GM21619 (cell line): ENCODE results near the gene POLL.
"Not testable (repeated sequence)": the region's sequence is repeated elsewhere in the genome, so short reads cannot be mapped to it uniquely, and the experiment has no call there.

Source experiments
- ATAC-seq: cut with Tn5 transposase; IDR thresholded peaks from one replicate; pipeline ENCODE4 v1.9.1; 2021; ENCODE audit not compliant: unreplicated experiment

Gene POLL

DNA sequence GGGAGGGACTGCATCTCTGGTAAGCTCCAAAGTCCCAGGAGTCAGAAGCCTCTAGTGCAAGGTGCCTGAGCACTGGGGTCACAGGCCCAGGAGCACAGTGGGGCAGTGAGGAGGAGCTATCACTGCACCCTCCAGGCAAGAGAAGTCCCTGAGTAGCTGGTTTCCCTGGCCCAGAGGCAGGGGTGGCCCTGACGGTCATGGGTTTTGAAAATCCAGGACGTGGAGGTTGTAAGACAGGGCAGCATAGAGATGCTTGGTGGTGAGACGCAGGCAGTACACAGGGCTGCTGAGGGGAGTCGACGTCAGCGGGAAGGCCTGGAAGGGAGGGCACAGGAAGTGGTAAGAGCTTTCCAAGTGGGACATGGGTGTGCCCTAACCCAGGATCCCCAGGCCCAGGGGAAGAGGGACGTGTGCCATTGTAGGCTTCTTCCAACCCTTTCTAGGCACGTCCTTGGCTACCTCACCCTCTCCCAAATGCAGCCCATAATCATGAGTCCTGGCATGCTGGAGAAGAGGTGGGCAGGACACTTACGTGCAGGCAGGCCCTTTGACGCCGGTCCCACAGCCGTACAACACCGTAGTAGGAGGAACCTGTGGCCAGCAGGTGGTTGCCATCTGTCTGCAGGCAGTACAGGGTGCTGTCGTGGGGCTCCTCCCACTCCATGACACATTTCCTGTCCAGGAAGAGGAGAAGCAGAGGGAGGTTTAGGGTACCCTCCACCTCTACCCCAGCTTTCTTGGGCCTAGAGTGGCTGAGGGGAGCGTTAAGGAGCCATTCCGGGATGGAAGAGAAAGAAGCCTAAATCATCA lies 23.2 kb upstream of the POLL start:
- ATAC-seq: no peak

DNA sequence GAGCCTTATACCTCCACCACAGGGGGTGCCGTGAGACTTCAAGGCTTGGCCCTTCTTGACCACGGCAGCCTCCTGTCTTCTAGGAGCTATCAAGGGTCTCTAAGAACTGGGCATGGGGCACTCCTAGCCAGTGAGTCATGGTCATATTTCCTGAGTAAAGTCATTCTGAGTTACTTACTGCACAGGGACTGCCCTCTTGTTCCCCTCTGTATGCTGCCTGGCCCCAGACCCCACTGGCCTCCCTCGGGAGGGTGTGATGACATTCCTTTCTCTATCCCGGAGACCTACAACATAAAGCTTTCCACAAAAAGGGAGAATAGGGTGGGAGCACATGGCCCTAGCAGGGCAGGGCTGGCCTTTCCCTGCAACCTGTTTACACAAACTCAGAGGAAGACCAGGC lies 21.4 kb upstream of the POLL start:
- ATAC-seq: no peak

DNA sequence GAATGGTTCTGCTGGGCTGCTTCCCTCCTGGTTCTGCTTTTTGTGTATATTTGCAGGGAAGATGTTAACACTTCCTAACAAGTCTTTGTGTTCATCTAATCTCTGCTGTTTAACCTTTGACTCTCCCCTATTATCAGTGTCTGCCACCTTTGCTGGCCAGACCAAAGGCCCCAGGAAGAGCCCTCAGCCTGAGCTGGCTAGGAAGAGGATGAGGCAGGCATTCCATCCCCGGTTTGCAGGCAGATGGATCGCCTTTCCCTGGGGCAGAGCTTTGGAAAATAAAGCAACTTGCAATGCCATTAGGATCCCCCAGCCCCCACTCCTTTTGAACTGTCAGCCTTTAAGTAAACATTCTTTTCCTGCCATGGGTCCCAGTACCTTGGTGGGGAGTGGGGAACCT lies 19.1 kb upstream of the POLL start:
- ATAC-seq: no peak

DNA sequence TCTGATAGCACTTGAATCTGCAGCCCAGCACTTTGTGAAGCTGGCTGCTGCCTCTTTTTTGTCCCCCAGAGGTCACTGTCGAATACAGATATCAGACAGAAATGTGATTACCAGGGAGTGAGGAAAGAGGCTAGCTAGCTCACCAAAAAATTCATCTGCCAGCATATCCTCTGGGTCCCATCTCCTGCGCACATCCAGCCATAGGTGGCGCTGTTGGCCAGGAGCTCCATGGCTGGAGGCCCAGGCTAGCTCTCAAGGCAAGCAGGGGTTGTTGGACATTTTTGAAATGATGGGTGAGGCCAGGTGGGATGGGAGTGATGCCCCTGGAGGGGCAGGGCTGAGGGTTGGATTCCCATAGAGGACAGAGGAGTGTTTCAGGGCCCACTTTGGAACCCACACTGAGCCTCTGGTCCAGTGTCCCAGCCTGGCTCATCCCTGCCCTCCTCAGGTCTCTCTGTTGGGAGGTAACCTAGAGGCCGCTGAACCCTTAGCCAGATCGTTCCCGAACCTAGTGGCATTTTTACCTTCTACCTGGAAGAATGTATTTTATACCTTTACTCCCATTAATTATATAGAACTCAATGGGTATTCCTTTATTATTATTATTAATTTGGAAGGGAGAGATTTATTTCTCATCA lies 14.8 kb upstream of the POLL start:
- ATAC-seq: peak; percentile 70

DNA sequence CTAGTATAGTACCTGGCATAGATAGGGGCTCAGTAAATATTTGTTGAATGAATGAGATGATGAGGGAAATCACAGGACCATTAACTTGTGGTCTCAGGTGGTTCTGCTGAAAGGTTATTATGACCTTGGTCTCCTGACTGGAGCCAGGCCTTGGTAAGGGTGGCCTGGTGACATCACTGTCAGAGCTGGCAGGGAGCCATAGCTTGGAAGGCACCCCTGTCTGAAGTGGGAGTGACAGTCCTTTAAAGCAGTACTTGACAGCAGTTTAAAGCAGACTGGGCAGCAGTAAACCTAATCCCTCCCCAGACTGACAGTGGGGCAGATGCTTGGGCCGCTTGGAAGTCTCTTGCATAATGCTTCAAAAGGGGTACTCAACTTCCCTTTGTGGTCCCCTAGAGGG lies 13.5 kb upstream of the POLL start:
- no peak for ATAC-seq

DNA sequence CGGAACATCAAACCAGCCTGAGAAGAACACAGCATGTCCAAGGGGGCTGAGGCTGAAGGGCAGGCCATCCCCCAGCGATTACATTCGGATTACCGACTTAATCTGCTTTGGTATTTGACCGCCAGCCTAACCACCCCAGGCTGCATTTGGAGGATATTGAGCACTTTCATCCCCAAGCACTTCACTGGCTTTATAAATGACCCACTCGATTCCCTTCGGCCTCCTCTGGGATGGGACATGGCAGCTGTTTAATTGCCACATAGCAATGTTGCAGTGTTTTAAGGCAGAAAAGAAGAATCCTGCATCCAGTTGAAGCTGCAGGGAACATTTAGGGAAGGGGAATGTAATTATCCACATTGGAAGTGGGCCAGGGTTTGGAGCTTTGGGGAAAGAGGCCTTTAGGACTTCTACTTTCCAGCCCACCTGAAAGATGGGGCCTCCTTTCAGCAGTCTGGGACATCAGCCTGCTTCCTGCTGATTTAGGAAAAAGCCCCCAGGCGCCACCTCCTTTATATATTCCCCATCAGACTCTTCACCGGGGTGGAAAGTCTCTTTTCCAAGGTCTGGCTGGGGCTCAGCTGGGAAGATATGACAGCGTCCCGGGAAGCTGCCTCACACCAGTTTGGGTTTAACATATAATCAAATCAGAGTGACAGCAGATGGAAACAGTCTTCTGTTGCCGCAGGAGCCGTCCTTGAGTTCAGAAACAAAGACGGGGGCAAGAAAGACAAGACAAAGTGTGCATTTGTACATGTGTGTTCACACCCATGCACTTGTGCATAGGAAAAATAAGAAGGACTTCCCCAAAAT lies 9.2 kb upstream of the POLL start:
- ATAC-seq: no peak

DNA sequence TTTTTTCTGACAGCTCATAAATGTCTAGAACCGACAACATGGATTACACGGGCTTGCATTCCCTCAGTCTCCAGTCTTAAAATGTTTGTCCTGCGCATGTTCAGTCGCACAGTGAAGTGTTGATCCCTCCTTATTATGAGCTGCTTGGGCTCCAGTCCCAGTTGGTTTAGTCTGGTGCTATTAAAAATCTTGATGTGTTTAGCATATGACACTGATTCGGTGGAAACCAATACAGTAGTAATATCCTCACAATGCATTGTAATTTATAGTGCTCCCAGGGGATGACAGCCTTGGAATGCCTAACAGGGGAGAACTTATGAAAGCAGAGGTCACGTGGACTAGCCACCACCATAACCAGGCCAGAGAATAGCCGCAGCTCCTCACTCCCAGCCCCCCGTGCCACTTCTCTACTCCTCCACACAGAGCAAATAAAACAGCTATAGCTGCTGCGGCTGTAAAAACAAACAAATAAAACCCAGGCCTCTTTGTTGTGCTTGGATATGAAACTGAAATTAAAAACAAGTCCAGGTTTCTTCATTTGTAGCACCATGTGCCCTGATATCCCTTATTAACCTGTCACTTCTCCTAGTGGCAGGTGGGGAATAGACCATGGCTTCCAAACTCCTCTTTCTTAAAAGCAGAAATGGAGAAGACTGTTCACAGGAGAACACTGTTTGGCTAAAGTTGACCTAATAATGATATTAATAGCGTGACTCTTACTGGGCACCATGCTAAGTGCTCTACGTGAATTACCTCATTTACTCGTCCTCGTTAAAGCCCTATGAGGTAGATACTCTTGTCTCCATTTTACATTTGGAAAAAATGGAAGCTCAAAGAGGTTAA lies 7.8 kb upstream of the POLL start:
- ATAC-seq: no peak

DNA sequence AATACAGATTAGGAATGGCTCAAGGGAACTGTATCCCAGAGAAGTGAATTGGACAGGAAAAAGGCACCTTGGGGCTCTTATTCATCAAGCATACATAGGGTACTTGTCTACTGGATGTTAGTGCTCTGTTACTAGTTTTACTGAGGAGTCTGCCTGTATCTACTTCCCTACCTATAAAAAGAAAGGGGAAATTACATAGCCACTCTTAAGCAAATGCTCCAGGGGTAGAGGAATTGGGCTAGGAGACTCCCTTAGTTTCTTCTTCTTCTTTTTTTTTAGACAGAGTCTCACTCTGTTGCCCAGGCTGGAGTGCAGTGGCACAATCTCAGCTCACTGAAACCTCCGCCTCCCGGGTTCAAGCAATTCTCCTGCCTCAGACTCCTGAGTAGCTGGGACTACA lies 5.3 kb upstream of the POLL start:
- not testable (repeated sequence) for ATAC-seq

DNA sequence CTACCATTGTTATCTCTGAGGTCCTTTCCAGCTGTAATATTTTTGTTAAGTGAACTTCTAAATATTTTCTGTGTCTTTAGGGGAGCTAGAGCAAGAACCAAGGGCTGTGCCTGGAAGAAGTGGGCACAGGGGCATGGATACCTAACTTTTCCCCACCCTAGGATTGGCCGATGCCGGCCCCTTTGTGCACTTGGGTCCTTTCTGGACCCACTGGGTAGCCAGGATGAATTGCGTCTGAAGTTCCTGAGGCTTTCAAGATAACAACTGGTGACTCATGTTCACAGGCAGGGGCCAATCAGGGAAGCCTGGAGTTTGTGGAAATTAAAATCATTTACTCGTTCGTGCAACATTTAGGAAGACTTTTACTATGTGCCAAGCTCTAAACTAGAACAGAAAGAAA lies 822 bp upstream of the POLL start:
- no peak for ATAC-seq

DNA sequence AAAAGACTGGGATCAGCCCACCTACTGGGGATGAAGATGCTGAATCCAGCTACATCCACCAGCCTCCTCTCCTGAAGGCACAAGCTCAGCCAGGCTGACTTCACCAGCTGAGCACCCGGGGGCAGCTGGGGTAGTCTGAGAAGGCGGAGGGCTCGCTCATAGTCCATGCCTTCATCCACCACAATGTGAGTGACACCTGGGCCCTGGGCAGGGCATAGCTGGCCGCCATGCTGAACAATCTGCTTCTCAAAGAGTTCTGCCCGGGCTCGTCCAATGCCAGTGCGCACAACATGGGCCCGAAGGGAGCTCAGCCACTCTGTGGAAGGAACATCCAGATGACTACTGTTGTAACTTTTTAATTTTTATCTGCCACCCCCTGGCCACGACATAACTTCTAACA lies 2.2 kb downstream of the POLL start:
- no peak for ATAC-seq

DNA sequence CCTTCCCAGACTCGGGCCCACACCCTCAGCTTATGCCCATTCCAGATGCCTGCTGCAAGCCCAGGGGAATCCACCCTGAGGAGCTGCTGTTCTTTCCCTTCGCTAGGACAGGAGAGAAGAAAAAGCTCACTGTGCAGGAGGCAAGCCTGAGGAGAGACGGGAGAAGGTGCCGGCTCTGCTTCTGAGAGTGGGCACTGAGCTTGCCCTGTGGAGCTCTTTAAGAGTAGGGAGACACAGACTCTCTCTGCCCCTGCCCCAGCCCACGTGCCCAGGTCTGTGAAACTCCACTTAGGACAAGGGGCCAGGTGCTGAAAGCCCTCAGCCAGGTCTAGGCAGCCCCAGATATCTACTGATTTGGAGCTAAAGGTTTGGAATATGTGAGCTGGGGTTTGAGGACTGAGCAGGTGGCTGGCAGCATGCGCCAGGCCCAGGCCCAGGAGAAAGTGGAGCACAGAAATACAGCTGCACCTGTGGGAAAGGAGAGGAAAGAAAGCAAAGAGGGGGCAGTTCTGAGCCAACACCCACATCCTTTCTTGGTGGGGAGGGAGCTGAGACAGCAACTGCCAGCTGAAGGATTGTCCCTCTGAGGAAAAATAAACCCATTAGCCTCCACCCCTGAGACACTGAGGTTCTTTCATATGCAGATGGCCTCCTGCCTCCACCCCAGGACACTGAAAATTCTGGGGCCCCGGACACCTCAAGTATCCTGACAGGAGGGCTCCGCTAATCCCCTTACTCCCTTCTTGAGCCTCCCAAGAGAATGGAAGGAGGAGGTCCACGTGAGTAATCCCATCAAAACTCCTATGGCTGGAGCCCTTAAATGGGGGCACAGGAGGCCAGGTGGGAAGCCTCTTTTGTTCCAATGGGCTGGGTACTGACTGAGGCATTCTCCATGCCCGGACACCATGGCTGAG lies 7.3 kb downstream of the POLL start:
- ATAC-seq: no peak

DNA sequence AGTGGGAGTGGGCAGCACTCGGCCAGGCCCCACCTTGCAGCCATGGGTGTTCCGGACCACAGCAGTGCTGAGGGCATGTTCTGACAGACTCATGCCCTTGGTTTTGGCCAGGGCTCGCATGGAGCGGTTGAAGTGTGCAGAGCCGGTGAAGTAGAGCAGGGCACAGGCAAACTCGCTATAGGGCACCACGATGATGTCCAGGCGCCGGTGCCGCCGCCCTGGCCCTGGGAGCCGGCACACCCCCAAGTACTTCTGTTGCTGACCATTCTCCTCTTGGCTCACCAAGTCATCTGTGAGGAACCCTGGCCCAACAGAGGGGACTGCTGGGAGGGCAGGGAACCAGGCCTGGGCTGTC lies 8.6 kb downstream of the POLL start:
- no peak for ATAC-seq

DNA sequence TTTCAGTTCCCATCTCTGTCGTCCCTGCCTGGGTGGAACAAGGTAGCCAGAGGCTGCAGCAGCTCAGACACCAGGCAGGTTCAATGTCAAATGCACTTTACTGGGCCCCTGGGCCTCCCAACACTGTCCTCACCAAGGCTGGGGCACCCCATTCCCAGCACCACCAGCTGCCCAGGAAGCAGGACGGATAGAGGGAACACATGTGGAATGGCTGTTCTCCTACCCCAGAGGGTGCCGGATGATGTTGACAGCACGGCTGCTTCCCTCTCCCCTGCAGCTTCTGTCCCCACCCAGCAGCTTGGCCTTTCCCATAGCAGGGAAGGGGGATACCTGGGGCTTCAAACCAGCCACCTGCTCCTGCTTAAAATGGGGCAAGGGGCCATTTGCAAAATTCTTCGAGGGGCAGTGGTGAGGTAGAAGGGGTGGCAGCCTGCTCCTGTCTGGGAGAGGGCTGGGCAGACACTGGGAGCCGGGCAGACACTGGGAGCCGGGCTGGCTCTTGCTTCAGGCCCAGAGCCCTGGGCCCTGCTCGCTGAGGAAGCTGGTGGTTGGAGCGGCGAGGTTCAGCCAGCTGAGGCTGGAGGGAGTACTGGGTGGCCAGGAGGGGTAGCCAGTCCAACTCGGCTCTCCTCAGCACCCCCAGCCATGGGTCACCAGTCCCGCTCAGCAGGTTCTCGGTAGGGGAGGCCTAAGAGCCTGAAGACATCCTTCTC lies 9.1 kb downstream of the POLL start:
- no peak for ATAC-seq

DNA sequence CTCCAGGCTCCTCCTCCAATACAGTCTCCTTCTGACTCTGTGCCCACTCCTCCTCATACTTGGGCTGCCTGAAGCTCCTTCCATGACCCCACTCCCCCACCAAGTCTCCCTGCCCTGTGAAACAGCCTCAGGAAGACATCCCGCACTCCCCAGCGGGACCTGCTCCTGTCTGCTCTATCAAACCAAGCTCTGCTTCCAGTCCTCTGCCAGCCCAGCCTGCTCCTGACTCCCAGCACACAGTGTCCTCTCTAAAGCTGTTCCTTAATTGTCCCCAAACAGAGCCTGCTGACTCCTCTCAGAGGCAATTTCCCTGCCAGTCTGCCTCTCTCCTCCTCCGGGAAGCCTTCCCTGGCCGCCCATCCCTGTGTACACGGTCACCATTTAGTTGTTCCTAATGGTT lies 9.9 kb downstream of the POLL start:
- ATAC-seq: no peak

DNA sequence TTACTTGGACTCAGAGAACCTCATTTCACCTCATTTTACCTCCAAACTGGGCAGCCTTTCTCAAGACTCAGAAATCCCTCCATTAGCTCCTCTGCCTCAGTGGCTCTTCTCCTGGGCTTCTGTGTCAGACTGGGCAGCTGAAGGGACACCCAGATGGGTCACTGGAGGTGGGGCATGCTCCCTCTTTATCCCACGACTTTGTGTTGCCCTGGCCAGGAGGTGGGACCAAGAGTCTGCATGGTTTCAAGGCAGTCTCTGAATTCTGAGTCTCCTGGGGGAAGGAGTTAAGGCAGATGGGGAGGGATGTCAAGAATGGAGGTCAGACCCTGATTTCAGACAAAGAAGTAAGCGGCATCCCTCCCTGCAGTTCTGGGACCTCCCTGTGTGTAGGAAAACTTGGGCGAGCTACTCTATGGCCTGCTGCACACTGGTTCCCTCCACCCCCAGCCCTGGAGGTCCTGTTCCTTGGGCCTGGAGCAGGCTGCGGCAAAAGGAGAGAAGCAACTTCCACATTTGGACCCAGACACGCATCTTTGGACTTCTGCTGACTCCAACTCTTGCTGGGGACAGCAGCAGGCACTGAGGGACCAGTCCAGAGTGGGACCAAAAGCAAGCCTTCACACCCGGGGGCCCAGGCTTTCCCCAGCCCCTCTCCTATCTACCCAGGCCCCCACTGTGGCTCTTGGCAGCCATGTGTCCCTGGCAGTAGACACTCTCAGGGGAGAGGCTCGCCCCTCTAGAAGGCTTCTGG lies 10.8 kb downstream of the POLL start:
- no peak for ATAC-seq

DNA sequence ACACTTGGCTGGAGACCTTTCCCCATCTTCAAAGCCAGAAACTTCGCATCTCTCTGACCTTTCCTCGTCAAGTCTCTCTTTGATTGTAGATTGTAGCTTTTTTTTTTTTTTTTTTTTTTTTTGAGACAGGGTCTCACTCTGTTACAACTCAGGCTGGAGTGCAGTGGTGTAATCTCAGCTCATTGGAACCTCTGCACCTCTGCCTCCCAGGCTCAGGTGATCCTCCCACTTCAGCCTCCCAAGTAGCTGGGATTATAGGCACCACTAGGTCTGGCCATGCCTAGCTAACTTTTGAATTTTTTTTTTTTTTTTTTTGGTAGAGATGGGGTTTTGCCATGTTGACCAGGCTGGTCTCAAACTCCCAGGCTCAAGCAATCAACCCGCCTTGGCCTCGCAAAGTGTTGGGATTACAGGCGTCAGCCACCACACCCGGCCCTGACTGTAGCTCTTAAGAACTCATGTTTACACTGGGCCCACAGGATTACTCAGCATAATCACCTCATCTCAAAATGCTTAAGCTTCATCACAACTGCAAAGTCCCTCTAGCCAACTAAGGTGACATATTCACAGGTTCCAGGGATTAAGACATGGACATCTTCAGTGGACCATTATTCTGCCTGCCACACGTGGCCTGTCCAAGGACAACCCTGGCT lies 11.7 kb downstream of the POLL start:
- ATAC-seq: no peak

DNA sequence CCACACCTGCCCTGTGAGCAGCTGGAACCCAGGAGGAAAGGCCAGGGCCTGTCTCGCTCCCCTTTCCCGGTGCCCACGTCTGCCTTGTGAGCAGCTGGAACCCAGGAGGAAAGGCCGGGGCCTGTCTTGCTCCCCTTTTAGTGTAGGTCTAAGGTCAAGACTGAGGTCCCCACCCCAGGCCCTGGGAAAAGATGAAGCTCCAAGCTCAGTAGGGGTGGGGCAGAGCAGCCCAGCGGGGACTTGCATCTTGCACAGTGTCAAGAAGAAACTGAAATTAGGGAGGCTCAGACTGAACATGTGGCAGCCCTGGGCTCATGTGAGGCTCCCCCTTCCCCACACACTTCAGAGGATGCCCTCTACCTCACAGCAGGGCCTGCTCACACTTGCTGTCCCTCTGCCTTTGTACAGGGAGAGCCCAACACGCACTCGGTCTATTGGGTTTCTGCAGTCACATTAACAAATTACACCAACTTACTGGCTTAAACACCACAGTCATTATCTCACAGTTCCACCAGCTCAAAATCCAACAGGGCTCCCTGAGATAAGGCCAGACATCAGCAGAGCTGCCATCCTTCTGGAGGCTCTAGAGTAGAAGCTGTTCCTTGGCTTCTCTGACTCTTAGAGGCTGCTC lies 12.4 kb downstream of the POLL start:
- no peak for ATAC-seq

DNA sequence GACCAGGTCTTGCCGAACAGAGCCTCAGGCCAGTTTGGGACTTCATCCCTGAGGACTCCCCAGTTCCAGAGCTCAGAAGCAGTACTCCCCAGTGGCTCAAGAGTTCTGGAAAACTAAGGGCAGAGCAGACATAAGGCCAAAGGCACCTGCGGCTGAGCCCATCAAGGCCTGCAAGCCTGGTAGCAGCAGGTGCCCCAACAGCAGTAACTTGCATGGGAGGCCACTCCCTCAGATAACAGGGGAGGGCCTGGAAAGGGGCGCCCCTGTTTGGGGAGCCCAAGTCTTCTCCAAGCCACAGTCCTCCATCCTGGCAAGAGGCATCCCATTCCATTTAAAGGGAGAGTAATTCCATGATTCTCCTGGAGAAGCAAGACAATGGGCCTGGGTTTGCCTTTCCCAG lies 13.0 kb downstream of the POLL start:
- ATAC-seq: no peak
